Skin of body (tissue), 2 donors: ENCODE measurements around the gene KDELR3. TPM values are rescaled to one million over a fixed set of nuclear protein-coding genes. Genes with fewer than 3 reads are reported as not detected.
A peak's percentile ranks its signal among the peaks of the same experiment; 100 is the strongest.

ENCODE experiments used
- DNase-seq: peaks from one replicate; lab custom pipeline; 2025; lab: John Stamatoyannopoulos, UW
- total RNA-seq: library from RNA; depleted of rRNA; stranded (reverse); fragments of >200 nt; gene quantifications from one replicate; pipeline ENCODE4 v1.2.3, GENCODE V29; 2014

Gene KDELR3
- total RNA-seq, 1 donor from 2014 or later: 24.0 TPM

GRCh38 chr22:38481871-38482332 lies 14.0 kb downstream of the KDELR3 start:
- no peak for DNase-seq

GRCh38 chr22:38482662-38483308 lies 14.9 kb downstream of the KDELR3 start:
- DNase-seq: no peak

- no peak for DNase-seq
These were observed 16.3 kb downstream of the KDELR3 start for GRCh38 chr22:38484244-38484643.

- DNase-seq: no peak
These were observed 17.9 kb downstream of the KDELR3 start for GRCh38 chr22:38485783-38486182.

GRCh38 chr22:38487946-38488345 lies 20.1 kb downstream of the KDELR3 start:
- DNase-seq: no peak

- no peak for DNase-seq
These were observed 21.2 kb downstream of the KDELR3 start for GRCh38 chr22:38489142-38489541.

GRCh38 chr22:38489561-38490145 lies 21.8 kb downstream of the KDELR3 start:
- no peak for DNase-seq

GRCh38 chr22:38490475-38490874 lies 22.6 kb downstream of the KDELR3 start:
- no peak for DNase-seq

GRCh38 chr22:38490915-38491314 lies 23.0 kb downstream of the KDELR3 start:
- DNase-seq: peak; percentile 34

GRCh38 chr22:38491707-38492348 lies 23.9 kb downstream of the KDELR3 start:
- DNase-seq: no peak

- DNase-seq: no peak
These were observed 26.6 kb downstream of the KDELR3 start for GRCh38 chr22:38494498-38494897.

GRCh38 chr22:38494939-38495338 lies 27.0 kb downstream of the KDELR3 start:
- DNase-seq: no peak

GRCh38 chr22:38497869-38498268 lies 30.0 kb downstream of the KDELR3 start:
- DNase-seq: no peak

GRCh38 chr22:38501797-38502672 lies 34.1 kb downstream of the KDELR3 start:
- DNase-seq: no peak

GRCh38 chr22:38503021-38503420 lies 35.1 kb downstream of the KDELR3 start:
- DNase-seq: no peak

GRCh38 chr22:38504731-38505540 lies 37.0 kb downstream of the KDELR3 start:
- peak; percentile 10 for DNase-seq

GRCh38 chr22:38505541-38506117 lies 37.7 kb downstream of the KDELR3 start:
- DNase-seq: peak; percentile 56

- peak; percentile 100 for DNase-seq
These were observed 38.4 kb downstream of the KDELR3 start, which contains the start of gene DDX17 for GRCh38 chr22:38506118-38506962. Gene DDX17, minus strand, starts transcription at chr22:38506311.

- DNase-seq: no peak
These were observed 42.6 kb downstream of the KDELR3 start for GRCh38 chr22:38510416-38510970.
